HFFc6 (cell line): Measurements from ENCODE around the gene ZNF277. TPM values are rescaled to one million over a fixed set of nuclear protein-coding genes. Genes with fewer than 3 reads are reported as not detected.

Experiments
- DNase-seq: peaks from one replicate; pipeline ENCODE4 v3.0.0-alpha.2; 2018
- H3K27ac Mint-ChIP-seq: 2 replicates; pipeline ENCODE4 v1.8.0; 2020; ENCODE audit warnings: mild to moderate bottlenecking, mixed read lengths
- H3K27me3 Mint-ChIP-seq: 2 replicates; pipeline ENCODE4 v1.8.0; 2021; ENCODE audit warnings: mild to moderate bottlenecking, moderate library complexity, mixed read lengths; ENCODE audit not compliant: insufficient read depth
- H3K36me3 Mint-ChIP-seq: 2 replicates; pipeline ENCODE4 v1.8.0; 2021; ENCODE audit warnings: low read depth, mixed read lengths
- H3K4me1 Mint-ChIP-seq: 2 replicates; pipeline ENCODE4 v1.8.0; 2020; ENCODE audit warnings: low read depth, mixed read lengths
- H3K4me3 Mint-ChIP-seq: 2 replicates; pipeline ENCODE4 v1.8.0; 2020; ENCODE audit warnings: mild to moderate bottlenecking, moderate library complexity, mixed read lengths
- H3K9me3 Mint-ChIP-seq: 2 replicates; pipeline ENCODE4 v1.8.0; 2020; ENCODE audit warnings: mild to moderate bottlenecking, mixed read lengths
- CTCF ChIP-seq: fragments of 200-600 bp; sonication (generic); IDR thresholded peaks from 2 replicates; pipeline ENCODE4 v1.5.0; 2021; ENCODE audit warnings: antibody characterized with exemption, mild to moderate bottlenecking
- total RNA-seq, 6 experiments: library from RNA; stranded (reverse); fragmentation: NEBNext Ultra II Directional; extraction: Animal tissue kit (Norgen Biotek cat#: 25700); gene quantifications; 2 replicates in 1 of 6; 3 replicates in 5 of 6; pipeline ENCODE4 v1.2.3, GENCODE V29; 2021

ZNF277 gene
- total RNA-seq, 6 experiments from 2014 or later, result 9.5 to 14.6 (median 13.5) TPM

- Mint-ChIP-seq H3K27me3 (no peaks in the 10 kb centered on the region), H3K4me1 (peaks cover 7% of the 10 kb centered on the region; the same call in 1 of the 2 replicates), H3K36me3 (no peaks in the 10 kb centered on the region; the same call in 1 of the 2 replicates), H3K9me3 (no peaks in the 10 kb centered on the region), H3K27ac (no peak overlapping the region), H3K4me3 (no peak overlapping the region)
- no peak for TF ChIP-seq CTCF
- no peak for DNase-seq
Observed at GRCh38 chr7:112300072-112300471, 93.6 kb downstream of the ZNF277 start.

- Mint-ChIP-seq H3K27me3 (no peaks in the 10 kb centered on the region), H3K4me1 (peaks cover 7% of the 10 kb centered on the region; the same call in 1 of the 2 replicates), H3K4me3 (no peak overlapping the region), H3K9me3 (no peaks in the 10 kb centered on the region), H3K36me3 (no peaks in the 10 kb centered on the region; the same call in 1 of the 2 replicates), H3K27ac (no peak overlapping the region)
- no peak for DNase-seq
- TF ChIP-seq CTCF, result no peak
Observed at GRCh38 chr7:112300831-112301407, 94.4 kb downstream of the ZNF277 start.

- Mint-ChIP-seq H3K27ac (no peak overlapping the region), H3K9me3 (no peaks in the 10 kb centered on the region)
Observed at GRCh38 chr7:112302566-112302965, 96.1 kb downstream of the ZNF277 start.

GRCh38 chr7:112306903-112307302 is 100.4 kb downstream of the ZNF277 start:
- H3K36me3 Mint-ChIP-seq, result peaks cover 16% of the 10 kb centered on the region
- H3K9me3 Mint-ChIP-seq, result no peaks in the 10 kb centered on the region
- no peak overlapping the region for H3K27ac Mint-ChIP-seq

More at GRCh38 chr7:112302566-112302965, 96.1 kb downstream of the ZNF277 start:
- DNase-seq, result no peak
- H3K36me3 Mint-ChIP-seq, result no peaks in the 10 kb centered on the region; the same call in 1 of the 2 replicates
- H3K4me1 Mint-ChIP-seq, result no peaks in the 10 kb centered on the region
- TF ChIP-seq CTCF, result no peak
- H3K27me3 Mint-ChIP-seq, result no peaks in the 10 kb centered on the region
- no peak overlapping the region for H3K4me3 Mint-ChIP-seq

GRCh38 chr7:112307506-112307905 is 101.0 kb downstream of the ZNF277 start:
- no peaks in the 10 kb centered on the region for H3K4me1 Mint-ChIP-seq
- H3K27ac Mint-ChIP-seq, result no peak overlapping the region
- no peak for TF ChIP-seq CTCF
- H3K36me3 Mint-ChIP-seq, result peaks cover 16% of the 10 kb centered on the region
- no peaks in the 10 kb centered on the region for H3K9me3 Mint-ChIP-seq
- no peak for DNase-seq
- no peak overlapping the region for H3K4me3 Mint-ChIP-seq
- H3K27me3 Mint-ChIP-seq, result no peaks in the 10 kb centered on the region

More at GRCh38 chr7:112306903-112307302, 100.4 kb downstream of the ZNF277 start:
- H3K4me3 Mint-ChIP-seq, result no peak overlapping the region
- TF ChIP-seq CTCF, result no peak
- H3K27me3 Mint-ChIP-seq, result no peaks in the 10 kb centered on the region
- no peaks in the 10 kb centered on the region for H3K4me1 Mint-ChIP-seq
- DNase-seq, result no peak
